H9 (cell line): ENCODE results near the gene ARHGEF38. TPM values are rescaled to one million over a fixed set of nuclear protein-coding genes. Genes with fewer than 3 reads are reported as not detected.

ENCODE experiments used
- DNase-seq: peaks from one replicate; pipeline ENCODE4 v3.0.0-alpha.2; 2017
- H2AFZ ChIP-seq: one replicate; pipeline ENCODE4 v1.6.1; 2013; ENCODE audit warnings: mild to moderate bottlenecking, low read length, control low read depth, moderate library complexity
- H2AK5ac ChIP-seq: 2 replicates; pipeline ENCODE4 v1.6.1; 2013; ENCODE audit warnings: low read length, control low read depth, mixed read lengths; ENCODE audit not compliant: insufficient read length
- H2BK120ac ChIP-seq: one replicate; pipeline ENCODE4 v1.6.1; 2013; ENCODE audit warnings: low read depth, mild to moderate bottlenecking, low read length, control low read depth, inconsistent platforms; ENCODE audit not compliant: poor library complexity, severe bottlenecking
- H2BK12ac ChIP-seq: 2 replicates; pipeline ENCODE4 v1.6.1; 2013; ENCODE audit warnings: low read length, control low read depth, mixed read lengths, low read depth; ENCODE audit not compliant: insufficient read length
- H2BK15ac ChIP-seq: 2 replicates; pipeline ENCODE4 v1.6.1; 2013; ENCODE audit warnings: low read depth, low read length, control low read depth
- H2BK20ac ChIP-seq: one replicate; pipeline ENCODE4 v1.6.1; 2013; ENCODE audit warnings: low read depth, mild to moderate bottlenecking, low read length, control low read depth, inconsistent platforms; ENCODE audit not compliant: poor library complexity, severe bottlenecking
- H2BK5ac ChIP-seq: 2 replicates; pipeline ENCODE4 v1.6.1; 2013; ENCODE audit warnings: low read length, control low read depth, mixed read lengths; ENCODE audit not compliant: insufficient read length
- H3K14ac ChIP-seq: 2 replicates; pipeline ENCODE4 v1.6.1; 2013; ENCODE audit warnings: low read length, control low read depth; ENCODE audit not compliant: insufficient read depth
- H3K18ac ChIP-seq: 2 replicates; pipeline ENCODE4 v1.6.1; 2013; ENCODE audit warnings: low read depth, mild to moderate bottlenecking, mixed read lengths, low read length, control low read depth; ENCODE audit not compliant: insufficient read length
- H3K23ac ChIP-seq: 2 replicates; pipeline ENCODE4 v1.6.1; 2013; ENCODE audit warnings: low read length, control low read depth, mixed read lengths, low read depth; ENCODE audit not compliant: insufficient read length
- H3K23me2 ChIP-seq: 2 replicates; pipeline ENCODE4 v1.6.1; 2013; ENCODE audit warnings: low read depth, mild to moderate bottlenecking, mixed read lengths, low read length, control low read depth; ENCODE audit not compliant: insufficient read length, poor library complexity, severe bottlenecking
- H3K27ac ChIP-seq: 2 replicates; pipeline ENCODE4 v1.5.1; 2013; ENCODE audit warnings: low read length, control low read depth, mixed read lengths, low read depth; ENCODE audit not compliant: insufficient read length
- H3K27me3 ChIP-seq: 2 replicates; pipeline ENCODE4 v1.6.1; 2013; ENCODE audit warnings: low read length, control low read depth, inconsistent platforms; ENCODE audit not compliant: insufficient read depth
- H3K4ac ChIP-seq: 2 replicates; pipeline ENCODE4 v1.6.1; 2013; ENCODE audit warnings: low read depth, mild to moderate bottlenecking, control low read depth, inconsistent platforms, low read length, moderate library complexity
- H3K4me1 ChIP-seq: 2 replicates; pipeline ENCODE4 v1.6.1; 2013; ENCODE audit warnings: low read length, control low read depth, inconsistent platforms; ENCODE audit not compliant: insufficient read depth
- H3K4me2 ChIP-seq: 2 replicates; pipeline ENCODE4 v1.6.1; 2013; ENCODE audit warnings: low read length, control low read depth, mixed read lengths; ENCODE audit not compliant: insufficient read length, insufficient read depth
- H3K56ac ChIP-seq: 2 replicates; pipeline ENCODE4 v1.6.1; 2013; ENCODE audit warnings: low read depth, mild to moderate bottlenecking, mixed read lengths, low read length, control low read depth; ENCODE audit not compliant: insufficient read length
- H3K79me1 ChIP-seq: 2 replicates; pipeline ENCODE4 v1.6.1; 2013; ENCODE audit warnings: low read depth, mild to moderate bottlenecking, moderate library complexity, low read length, control low read depth, inconsistent platforms; ENCODE audit not compliant: insufficient read depth, poor library complexity, severe bottlenecking
- H3K79me2 ChIP-seq: 2 replicates; pipeline ENCODE4 v1.6.1; 2013; ENCODE audit warnings: low read length, control low read depth, inconsistent platforms; ENCODE audit not compliant: insufficient read depth
- H3K9ac ChIP-seq: 2 replicates; pipeline ENCODE4 v1.6.1; 2013; ENCODE audit warnings: low read length, control low read depth, mixed read lengths; ENCODE audit not compliant: insufficient read length; ENCODE audit errors: extremely low read depth
- H3K9me3 ChIP-seq: one replicate; pipeline ENCODE4 v1.6.1; 2013; ENCODE audit warnings: low read depth, low read length, inconsistent platforms; ENCODE audit not compliant: control insufficient read depth
- H3T11ph ChIP-seq: one replicate; pipeline ENCODE4 v1.6.1; 2013; ENCODE audit warnings: mild to moderate bottlenecking, low read length, control low read depth, inconsistent platforms
- H4K20me1 ChIP-seq: one replicate; pipeline ENCODE4 v1.6.1; 2013; ENCODE audit not compliant: control insufficient read depth, insufficient read length, insufficient read depth
- H4K5ac ChIP-seq: 2 replicates; pipeline ENCODE4 v1.6.1; 2013; ENCODE audit warnings: low read depth, mild to moderate bottlenecking, mixed read lengths, low read length, control low read depth; ENCODE audit not compliant: insufficient read length
- H4K8ac ChIP-seq: replicated peaks from 2 replicates; pipeline ENCODE4 v1.6.1; 2013; ENCODE audit warnings: low read length, control low read depth, mixed read lengths, low read depth; ENCODE audit not compliant: insufficient read length
- H4K91ac ChIP-seq: 2 replicates; pipeline ENCODE4 v1.6.1; 2013; ENCODE audit warnings: low read depth, mild to moderate bottlenecking, moderate library complexity, mixed read lengths, low read length, control low read depth; ENCODE audit not compliant: insufficient read length
- H3K27ac Mint-ChIP-seq, 3 experiments: 2 replicates in 2 of 3; 3 replicates in 1 of 3; pipeline ENCODE4 v1.8.0; 2020 to 2021; ENCODE audit warnings: mixed read lengths in 3 of 3, mild to moderate bottlenecking in 1 of 3, moderate library complexity in 1 of 3
- H3K27me3 Mint-ChIP-seq: 2 replicates; pipeline ENCODE4 v1.8.0; 2021; ENCODE audit warnings: low read depth, mild to moderate bottlenecking, moderate library complexity, mixed read lengths
- H3K36me3 Mint-ChIP-seq, 3 experiments: 2 replicates in 2 of 3; 3 replicates in 1 of 3; pipeline ENCODE4 v1.8.0; 2020 to 2021; ENCODE audit warnings: low read depth in 3 of 3, mixed read lengths in 3 of 3; ENCODE audit not compliant: insufficient read depth in 1 of 3
- H3K4me1 Mint-ChIP-seq, 2 experiments: 2 replicates each; pipeline ENCODE4 v1.8.0; 2020; ENCODE audit warnings: mixed read lengths in 2 of 2
- H3K4me3 Mint-ChIP-seq, 2 experiments: 2 replicates in 1 of 2; 3 replicates in 1 of 2; pipeline ENCODE4 v1.8.0; 2020 to 2021; ENCODE audit warnings: mild to moderate bottlenecking in 2 of 2, mixed read lengths in 2 of 2, moderate library complexity in 1 of 2
- H3K9me3 Mint-ChIP-seq, 2 experiments: 2 replicates in 1 of 2; 3 replicates in 1 of 2; pipeline ENCODE4 v1.8.0; 2020; ENCODE audit warnings: mild to moderate bottlenecking in 2 of 2, mixed read lengths in 2 of 2, moderate library complexity in 1 of 2
- CTCF ChIP-seq: fragments of 200-600 bp; sonication (generic); conservative IDR thresholded peaks from 3 replicates; pipeline ENCODE4 v1.8.0; 2021; ENCODE audit warnings: antibody characterized with exemption, mild to moderate bottlenecking
- WGBS: extraction: QIAGEN DNeasy Blood & Tissue Kit; methylation state at CpG from one replicate; pipeline ENCODE4 v1.1.7; 2013; ENCODE audit warnings: missing lambda C conversion rate, low lambda C conversion rate, mixed read lengths; ENCODE audit not compliant: insufficient read length; ENCODE audit errors: extremely low coverage; 5-methylcytosine and 5-hydroxymethylcytosine counted together
- total RNA-seq: library from RNA; stranded (reverse); gene quantifications from 2 replicates; pipeline ENCODE4 v1.2.1, GENCODE V29; 2021

Gene ARHGEF38
- total RNA-seq, 1 experiment from 2014 or later = not detected

DNA sequence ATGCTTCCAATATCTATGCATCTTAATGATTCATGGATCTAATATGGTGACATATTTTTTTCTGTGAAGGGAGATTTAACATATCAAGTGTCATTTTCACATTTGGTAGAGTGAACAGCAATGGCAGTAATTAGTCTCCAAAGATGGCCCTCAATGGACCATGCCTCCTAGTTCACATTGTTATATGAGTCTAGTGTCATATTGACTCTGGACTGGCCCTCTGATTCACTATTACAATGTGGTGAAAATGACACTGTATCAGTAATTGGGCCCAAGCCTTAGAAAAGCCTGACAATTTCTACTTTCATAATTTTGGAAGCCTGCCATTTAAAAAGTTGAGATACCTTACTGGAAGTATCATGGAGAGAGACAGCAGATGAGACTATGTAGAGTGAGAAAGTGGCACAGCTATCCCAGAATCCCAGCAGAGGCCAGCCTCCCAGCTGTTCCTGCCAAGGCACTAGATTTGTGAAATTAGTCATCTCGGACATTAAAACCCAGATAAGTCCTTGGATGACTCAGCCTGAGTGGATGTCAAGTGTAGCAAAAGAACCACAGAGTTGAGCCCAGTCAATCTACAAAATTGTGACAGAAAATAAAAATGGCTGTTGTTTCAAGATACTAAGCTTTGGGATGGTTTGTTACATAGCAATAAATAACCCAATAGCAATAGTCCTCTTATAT, 68.4 kb downstream of the ARHGEF38 start:
- H3T11ph ChIP-seq = no peak overlapping the region
- H4K8ac ChIP-seq = no peak overlapping the region
- H3K79me2 ChIP-seq = no peaks in the 10 kb centered on the region
- no peak overlapping the region for H2AFZ ChIP-seq
- H3K18ac ChIP-seq = no peak overlapping the region
- H3K4me3 Mint-ChIP-seq = no peak overlapping the region
- no peak overlapping the region for H3K4ac ChIP-seq
- H4K91ac ChIP-seq = no peak overlapping the region
- H2BK15ac ChIP-seq = no peak overlapping the region
- no CpG with 5 or more reads among the region's 1 CpG for WGBS
- no peak overlapping the region for H3K27ac ChIP-seq
- TF ChIP-seq CTCF = no peak
- H3K79me1 ChIP-seq = no peaks in the 10 kb centered on the region
- no peak for DNase-seq
- H3K4me1 ChIP-seq = no peaks in the 10 kb centered on the region
- no peak overlapping the region for H2BK120ac ChIP-seq
- H3K4me1 Mint-ChIP-seq = peaks cover 3 to 4% of the 10 kb centered on the region in 2 experiments; a peak in 3 of 4 replicates
- no peak overlapping the region for H3K56ac ChIP-seq
- no peaks in the 10 kb centered on the region for H4K20me1 ChIP-seq
- H3K9ac ChIP-seq = no peak overlapping the region
- no peak overlapping the region for H3K4me2 ChIP-seq
- no peak overlapping the region for H2BK20ac ChIP-seq
- no peak overlapping the region for H3K27ac Mint-ChIP-seq
- H3K14ac ChIP-seq = no peak overlapping the region
- H2BK12ac ChIP-seq = no peak overlapping the region
- H3K36me3 Mint-ChIP-seq = no peaks in the 10 kb centered on the region; a peak in 1 of 7 replicates
- no peaks in the 10 kb centered on the region for H3K27me3 ChIP-seq
- peaks cover 13% of the 10 kb centered on the region for H3K27me3 Mint-ChIP-seq
- H2BK5ac ChIP-seq = no peak overlapping the region
- H2AK5ac ChIP-seq = no peak overlapping the region
- no peak overlapping the region for H4K5ac ChIP-seq
- no peaks in the 10 kb centered on the region for H3K9me3 Mint-ChIP-seq
- no peaks in the 10 kb centered on the region for H3K9me3 ChIP-seq
- no peaks in the 10 kb centered on the region for H3K23me2 ChIP-seq
- H3K23ac ChIP-seq = no peak overlapping the region
